HFF-Myc (cell line): ENCODE measurements around the gene PROZ.

Experiments
- DNase-seq: peaks from one replicate; pipeline ENCODE4 v3.0.0-alpha.2; 2011; ENCODE audit warnings: low read depth; ENCODE audit errors: extremely low read depth
- H3K4me3 ChIP-seq: replicated peaks from 2 replicates; pipeline ENCODE4 v1.5.1; 2011; ENCODE audit warnings: low read depth, mild to moderate bottlenecking, control low read depth, low read length
- TF ChIP-seq, protein P1 (sequence below): IDR thresholded peaks from 2 replicates; pipeline ENCODE4 v1.5.1; 2012; ENCODE audit warnings: mild to moderate bottlenecking, low read depth, low read length, control low read depth; ENCODE audit errors: missing control alignments

PROZ gene

DNA sequence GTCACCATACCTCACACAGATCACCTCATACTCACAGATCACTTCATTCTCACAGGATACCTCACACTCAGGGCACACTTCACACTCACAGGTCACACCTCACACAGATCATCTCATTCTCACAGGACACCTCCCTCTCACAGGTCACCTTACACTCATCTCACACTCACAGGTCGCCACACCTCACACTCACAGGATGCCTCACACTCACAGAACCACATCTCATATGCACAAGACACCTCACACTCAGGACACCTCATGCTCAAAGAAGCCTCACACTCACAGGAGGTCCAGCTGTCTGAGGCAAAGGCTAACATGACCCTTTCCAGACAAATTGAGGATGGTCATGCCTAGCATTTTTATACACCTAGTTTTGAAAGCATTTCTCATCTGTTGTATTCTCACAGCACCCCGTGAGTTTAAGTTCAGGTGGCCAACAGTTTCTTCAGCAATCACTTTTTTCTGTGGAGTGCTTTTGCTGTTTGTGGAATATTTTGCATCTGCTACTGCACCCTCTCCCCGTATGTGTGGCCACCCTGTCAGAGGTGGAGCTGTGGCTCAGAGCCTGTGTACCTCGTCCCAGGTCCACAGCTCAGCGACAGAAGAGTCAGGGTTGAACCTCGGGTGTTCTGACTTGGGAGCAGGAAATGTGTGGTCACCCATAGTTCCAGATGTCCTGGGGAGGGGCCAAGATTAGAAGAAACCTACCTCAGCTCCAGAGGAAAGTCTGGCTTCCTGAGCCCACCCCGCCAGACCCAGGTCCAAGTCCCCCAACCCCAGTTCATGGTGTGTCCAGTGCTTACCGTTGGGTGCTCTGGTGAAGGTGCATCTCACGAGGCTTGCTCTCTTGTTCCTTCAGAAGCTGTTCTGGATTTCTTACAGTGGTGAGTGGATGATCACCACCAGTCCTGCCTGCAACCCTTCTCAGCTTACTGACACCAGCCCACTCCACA is 45.3 kb upstream of the PROZ start:
- DNase-seq: no peak
- TF ChIP-seq, protein P1, sequence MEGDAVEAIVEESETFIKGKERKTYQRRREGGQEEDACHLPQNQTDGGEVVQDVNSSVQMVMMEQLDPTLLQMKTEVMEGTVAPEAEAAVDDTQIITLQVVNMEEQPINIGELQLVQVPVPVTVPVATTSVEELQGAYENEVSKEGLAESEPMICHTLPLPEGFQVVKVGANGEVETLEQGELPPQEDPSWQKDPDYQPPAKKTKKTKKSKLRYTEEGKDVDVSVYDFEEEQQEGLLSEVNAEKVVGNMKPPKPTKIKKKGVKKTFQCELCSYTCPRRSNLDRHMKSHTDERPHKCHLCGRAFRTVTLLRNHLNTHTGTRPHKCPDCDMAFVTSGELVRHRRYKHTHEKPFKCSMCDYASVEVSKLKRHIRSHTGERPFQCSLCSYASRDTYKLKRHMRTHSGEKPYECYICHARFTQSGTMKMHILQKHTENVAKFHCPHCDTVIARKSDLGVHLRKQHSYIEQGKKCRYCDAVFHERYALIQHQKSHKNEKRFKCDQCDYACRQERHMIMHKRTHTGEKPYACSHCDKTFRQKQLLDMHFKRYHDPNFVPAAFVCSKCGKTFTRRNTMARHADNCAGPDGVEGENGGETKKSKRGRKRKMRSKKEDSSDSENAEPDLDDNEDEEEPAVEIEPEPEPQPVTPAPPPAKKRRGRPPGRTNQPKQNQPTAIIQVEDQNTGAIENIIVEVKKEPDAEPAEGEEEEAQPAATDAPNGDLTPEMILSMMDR: no peak

DNA sequence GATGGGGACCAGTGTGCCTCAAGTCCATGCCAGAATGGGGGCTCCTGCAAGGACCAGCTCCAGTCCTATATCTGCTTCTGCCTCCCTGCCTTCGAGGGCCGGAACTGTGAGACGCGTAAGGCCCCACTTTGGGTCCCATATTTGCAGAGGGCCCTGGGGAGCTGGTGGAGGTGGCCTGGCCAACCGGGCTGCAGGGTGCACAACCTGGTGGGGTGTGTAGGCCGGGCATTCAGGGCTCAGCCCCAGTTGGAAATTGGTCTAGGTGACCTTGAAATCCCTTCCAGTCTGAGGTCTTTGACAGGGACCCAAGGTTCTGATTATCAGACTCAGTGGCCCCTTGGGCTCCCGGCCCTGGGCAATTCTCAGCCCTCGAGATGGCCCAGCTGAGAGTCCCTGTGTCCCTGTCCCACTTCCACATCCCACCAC is 44.6 kb upstream of the PROZ start:
- no peak for DNase-seq
- TF ChIP-seq, protein P1: no peak

More for the DNA sequence above, 45.3 kb upstream of the PROZ start:
- H3K4me3 ChIP-seq: no peak overlapping the region

DNA sequence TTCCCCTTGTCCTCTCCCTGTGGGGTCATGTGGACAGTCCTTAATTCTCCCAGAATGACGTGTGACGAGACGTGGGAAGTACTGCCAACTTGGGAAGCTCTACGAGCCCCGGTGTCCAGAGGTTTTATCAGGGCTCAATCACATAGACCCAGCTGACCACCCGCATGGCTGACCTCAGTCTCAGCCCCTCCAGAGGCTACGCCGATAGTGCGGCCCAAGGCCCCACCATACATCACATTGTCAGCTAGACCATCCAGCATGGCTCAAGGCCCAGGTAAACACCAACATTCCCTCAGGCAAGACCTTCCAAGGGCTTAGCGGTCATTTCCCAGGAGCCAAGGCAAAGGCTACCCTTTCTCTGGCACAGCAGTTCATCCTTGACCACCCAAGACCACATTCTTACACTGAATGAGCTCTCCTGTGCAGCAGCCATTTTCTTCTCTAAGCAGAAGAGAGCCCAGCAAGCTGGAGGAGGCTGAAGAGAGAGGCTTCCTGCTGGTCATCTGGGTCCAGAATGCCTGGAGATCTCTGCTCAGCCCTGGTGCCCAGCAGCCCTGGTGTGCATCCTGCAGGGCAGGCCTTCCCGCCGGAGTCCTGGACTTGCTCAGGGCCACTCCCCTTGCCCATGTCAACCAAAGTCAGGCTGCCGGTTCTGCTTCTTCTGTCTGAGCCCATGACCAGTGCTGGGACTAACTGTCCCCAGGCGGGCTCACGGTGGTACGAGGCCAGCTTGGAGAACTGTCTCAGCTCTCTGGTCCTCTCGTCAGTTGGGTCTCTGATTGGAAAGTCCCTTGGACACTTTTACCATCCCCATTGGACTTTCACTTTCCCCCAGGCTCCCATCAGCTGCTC is 43.7 kb upstream of the PROZ start:
- no peak overlapping the region for H3K4me3 ChIP-seq
- TF ChIP-seq, protein P1: no peak
- no peak for DNase-seq

More for the DNA sequence above, 44.6 kb upstream of the PROZ start:
- no peak overlapping the region for H3K4me3 ChIP-seq

DNA sequence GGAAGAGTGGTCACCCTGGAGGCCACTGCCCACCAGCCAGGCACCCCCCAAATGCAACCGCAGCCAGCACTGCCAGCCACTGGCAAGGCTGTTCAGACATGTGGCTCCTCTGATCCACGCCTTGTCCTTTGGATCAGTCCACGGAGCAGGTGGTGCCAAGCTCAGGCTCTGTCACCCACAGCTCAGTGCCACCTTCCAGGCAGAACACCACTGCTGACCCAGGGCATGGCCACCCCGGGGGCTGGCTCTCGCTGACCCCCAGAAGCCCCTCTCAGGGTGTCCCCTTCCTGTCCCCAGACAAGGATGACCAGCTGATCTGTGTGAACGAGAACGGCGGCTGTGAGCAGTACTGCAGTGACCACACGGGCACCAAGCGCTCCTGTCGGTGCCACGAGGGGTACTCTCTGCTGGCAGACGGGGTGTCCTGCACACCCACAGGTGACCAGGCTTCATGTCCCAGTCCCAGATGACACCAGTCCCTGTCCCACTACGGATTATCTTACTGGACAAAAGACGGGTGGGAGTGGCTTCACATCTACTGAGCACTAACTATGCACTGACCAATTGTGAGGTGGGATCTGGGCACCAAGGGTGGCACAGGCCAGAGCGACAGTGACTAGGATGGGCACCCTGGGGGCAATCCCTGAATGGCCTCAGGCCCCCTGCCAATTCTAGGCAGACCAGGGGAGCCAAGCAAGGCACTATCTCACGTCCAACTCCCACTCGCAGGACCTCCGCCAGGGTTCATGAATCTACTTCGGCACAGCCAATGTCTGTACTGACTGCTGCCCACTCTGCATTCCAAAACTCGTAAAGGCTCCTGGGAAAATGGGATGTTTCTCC is 42.9 kb upstream of the PROZ start:
- TF ChIP-seq, protein P1: no peak
- DNase-seq: no peak
- H3K4me3 ChIP-seq: no peak overlapping the region

DNA sequence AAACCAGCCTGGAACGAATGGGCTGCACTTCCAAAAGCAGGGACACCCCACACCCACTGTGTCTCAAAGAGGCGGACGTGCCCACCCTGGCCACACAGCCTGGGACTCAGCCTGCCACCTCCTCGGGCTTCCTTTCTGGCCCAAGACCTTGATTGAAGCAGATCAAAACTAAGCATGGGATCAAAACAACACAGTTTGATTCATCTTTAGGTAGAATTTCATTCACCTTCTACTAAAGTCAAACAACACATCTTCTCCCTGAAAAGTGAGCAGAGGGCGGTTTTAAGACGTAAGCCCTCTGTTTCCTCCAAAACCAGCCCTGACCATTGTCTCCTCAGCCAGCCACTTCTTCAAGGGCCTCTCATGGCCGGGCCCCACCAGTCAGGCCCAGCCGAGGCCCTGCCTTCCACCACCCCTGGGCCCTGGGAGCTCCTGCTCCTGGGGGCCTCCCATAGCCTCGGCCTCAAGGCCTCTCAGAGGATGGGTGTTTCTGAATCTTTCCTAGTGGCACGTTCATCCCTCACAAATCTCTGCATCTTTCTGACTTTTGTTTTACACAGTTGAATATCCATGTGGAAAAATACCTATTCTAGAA is 42.1 kb upstream of the PROZ start:
- no peak for DNase-seq
- TF ChIP-seq, protein P1: no peak
- no peak overlapping the region for H3K4me3 ChIP-seq

DNA sequence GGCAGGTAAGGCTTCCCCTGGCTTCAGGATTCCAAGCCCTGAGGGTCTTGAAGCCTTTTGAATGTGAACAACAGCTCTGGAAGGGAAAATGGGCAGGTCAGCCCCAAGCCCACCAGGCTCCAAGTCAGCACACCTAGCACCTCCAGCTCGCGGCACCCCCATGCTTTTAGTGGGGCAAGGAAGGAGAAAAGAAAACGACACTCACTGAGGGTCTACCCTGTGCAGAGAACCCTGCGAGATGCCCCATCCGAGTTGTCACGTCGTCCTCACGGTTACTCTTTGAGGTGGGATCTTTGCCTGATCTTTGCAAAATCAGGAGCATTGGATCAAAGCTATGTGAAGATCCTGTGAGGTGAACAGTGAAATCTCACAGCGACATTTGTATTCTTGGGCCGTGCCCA is 41.6 kb upstream of the PROZ start:
- DNase-seq: no peak
- no peak overlapping the region for H3K4me3 ChIP-seq
- TF ChIP-seq, protein P1: no peak
